ENCODE measurements around the gene ACAP3. TPM values are rescaled to one million over a fixed set of nuclear protein-coding genes. Genes with fewer than 3 reads are reported as not detected.
A peak's percentile ranks its signal among the peaks of the same experiment; 100 is the strongest.

ACAP3 gene
- total and polyA plus RNA-seq, 10 of the 15 experiments (the other 5 are each of a cell fraction or from before 2014, with no cell fraction given) = 0.05 to 34.2 (median 7.1) TPM

DNA sequence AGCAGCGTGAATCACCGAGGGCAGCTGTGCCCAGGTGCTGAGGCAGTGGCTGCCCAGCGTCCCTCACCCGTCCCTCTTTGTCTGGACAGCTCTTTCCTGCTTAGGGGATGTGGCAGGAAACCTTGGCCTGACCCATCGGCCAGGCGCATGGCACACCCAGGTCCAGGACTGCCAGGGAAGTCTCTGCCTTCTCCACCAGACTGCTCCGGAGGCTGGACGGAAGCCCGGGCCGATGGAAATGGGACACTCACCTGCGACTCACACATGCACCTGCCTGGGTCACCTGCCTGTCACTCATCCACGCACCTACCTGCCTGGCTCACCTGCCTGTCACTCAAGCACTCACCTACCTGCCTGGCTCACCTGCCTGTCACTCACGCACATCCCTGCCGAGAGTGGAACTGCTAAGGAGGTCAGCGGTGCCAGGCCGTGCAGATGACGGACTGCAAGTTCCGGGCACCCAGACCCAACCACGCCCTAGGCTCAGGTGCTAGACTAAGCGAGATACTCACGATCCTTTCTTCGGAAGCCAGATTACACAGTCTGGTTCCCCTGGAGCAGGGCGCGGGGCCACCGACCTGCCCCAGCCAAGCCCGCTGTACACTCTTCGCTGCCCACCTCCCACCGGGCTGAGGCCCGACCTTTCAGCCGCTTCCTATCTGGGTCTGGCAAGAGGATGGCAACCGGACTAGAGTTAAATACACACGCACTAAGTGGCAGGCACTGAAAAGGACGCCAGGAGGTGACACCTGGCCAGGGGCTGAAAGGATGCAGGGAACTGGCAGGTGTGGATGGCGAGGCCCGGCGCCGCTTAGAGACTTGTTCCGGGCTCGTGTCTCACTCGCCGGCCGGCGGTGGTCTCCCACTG is 35.2 kb downstream of the ACAP3 start:
- H4K20me1 ChIP-seq (ENCODE audit: control insufficient read depth, insufficient read depth) = peaks cover 4% of the 10 kb centered on the region; the same call in 1 of the 2 replicates
- H3K4me3 ChIP-seq = peak overlapping the region; percentile 78
- ChIA-PET POLR2A (interaction anchor here (0.6 to 1.4 kb wide), 5 partner anchors 17 to 306 kb away, joined by 3 to 5 read pairs (median 4); no protein-coding TSS in a partner anchor), CTCF (interaction anchor here (0.6 to 0.7 kb wide), 2 partner anchors 150 to 151 kb away, joined by 3 read pairs; no protein-coding TSS in a partner anchor), SMC1A (ENCODE audit: uncharacterized antibody, unreplicated experiment) (interaction anchor here (1.2 kb wide), 1 partner anchor 18 kb away, joined by 5 read pairs; no protein-coding TSS in a partner anchor), RAD21 (ENCODE audit: unreplicated experiment) (interaction anchor here (1.6 kb wide), 1 partner anchor 150 kb away, joined by 6 read pairs; no protein-coding TSS in a partner anchor)
- H3K79me2 ChIP-seq (ENCODE audit: control insufficient read depth, insufficient read depth, low read length) = peaks cover 44% of the 10 kb centered on the region
- H3K36me3 ChIP-seq (ENCODE audit: control insufficient read depth in 2 of 2, insufficient read depth in 2 of 2, low read length in 1 of 2) = peaks cover 5 to 6% of the 10 kb centered on the region in 2 experiments; a peak in 3 of 4 replicates
- WGBS (ENCODE audit: insufficient coverage, insufficient replicate concordance, low lambda C conversion rate, missing lambda C conversion rate) = 16% methylated on average over 43 of the region's 43 CpGs
- no peaks in the 10 kb centered on the region for H3K9me3 ChIP-seq (replicated peaks; ENCODE audit: control insufficient read depth, insufficient read depth, low read length)
- in situ Hi-C loops (cut with MboI) = no loop called here
- FAIRE-seq (no peak), ATAC-seq (no peak; the same call in 2 of the 3 replicates), DNase-seq (ENCODE audit: low read depth, low spot score) (no peak)
- peak overlapping the region; percentile 92 for H3K9ac ChIP-seq (ENCODE audit: control insufficient read depth, insufficient read depth, low read length)
- no TSS peak for BruUV-seq (replicated peaks)
- H3K27ac ChIP-seq (ENCODE audit: control insufficient read depth, insufficient read depth) = peak overlapping the region; percentile 78
- intact Hi-C loops (cut with micrococcal nuclease; ENCODE audit: unreplicated experiment) = no loop called here
- peak overlapping the region; percentile 100 for H3K4me2 ChIP-seq (ENCODE audit: control insufficient read depth, insufficient read depth)
- no peaks in the 10 kb centered on the region for H3K27me3 ChIP-seq (replicated peaks in 1 of 2; ENCODE audit: control insufficient read depth in 2 of 2, insufficient read depth in 2 of 2, low read length in 1 of 2)
- TF ChIP-seq, protein P1, sequence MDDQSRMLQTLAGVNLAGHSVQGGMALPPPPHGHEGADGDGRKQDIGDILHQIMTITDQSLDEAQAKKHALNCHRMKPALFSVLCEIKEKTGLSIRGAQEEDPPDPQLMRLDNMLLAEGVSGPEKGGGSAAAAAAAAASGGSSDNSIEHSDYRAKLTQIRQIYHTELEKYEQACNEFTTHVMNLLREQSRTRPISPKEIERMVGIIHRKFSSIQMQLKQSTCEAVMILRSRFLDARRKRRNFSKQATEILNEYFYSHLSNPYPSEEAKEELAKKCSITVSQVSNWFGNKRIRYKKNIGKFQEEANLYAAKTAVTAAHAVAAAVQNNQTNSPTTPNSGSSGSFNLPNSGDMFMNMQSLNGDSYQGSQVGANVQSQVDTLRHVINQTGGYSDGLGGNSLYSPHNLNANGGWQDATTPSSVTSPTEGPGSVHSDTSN (IDR thresholded peaks at IDR 0.05; ENCODE audit: insufficient replicate concordance, low read depth, low read length) = peak; percentile 54
- TF ChIP-seq POLR2A (IDR thresholded peaks at IDR 0.05; ENCODE audit: low read depth, low read length) (peak; percentile 74), PAX8 (IDR thresholded peaks at IDR 0.05) (no peak), POLR2AphosphoS5 (IDR thresholded peaks at IDR 0.05; ENCODE audit: low read length) (no peak), SIN3A (IDR thresholded peaks at IDR 0.05; ENCODE audit: low read depth, low read length) (no peak)
- TF ChIP-seq, protein P2, sequence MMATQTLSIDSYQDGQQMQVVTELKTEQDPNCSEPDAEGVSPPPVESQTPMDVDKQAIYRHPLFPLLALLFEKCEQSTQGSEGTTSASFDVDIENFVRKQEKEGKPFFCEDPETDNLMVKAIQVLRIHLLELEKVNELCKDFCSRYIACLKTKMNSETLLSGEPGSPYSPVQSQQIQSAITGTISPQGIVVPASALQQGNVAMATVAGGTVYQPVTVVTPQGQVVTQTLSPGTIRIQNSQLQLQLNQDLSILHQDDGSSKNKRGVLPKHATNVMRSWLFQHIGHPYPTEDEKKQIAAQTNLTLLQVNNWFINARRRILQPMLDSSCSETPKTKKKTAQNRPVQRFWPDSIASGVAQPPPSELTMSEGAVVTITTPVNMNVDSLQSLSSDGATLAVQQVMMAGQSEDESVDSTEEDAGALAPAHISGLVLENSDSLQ (IDR thresholded peaks at IDR 0.05) = peak; percentile 81
- TF ChIP-seq, protein P3, sequence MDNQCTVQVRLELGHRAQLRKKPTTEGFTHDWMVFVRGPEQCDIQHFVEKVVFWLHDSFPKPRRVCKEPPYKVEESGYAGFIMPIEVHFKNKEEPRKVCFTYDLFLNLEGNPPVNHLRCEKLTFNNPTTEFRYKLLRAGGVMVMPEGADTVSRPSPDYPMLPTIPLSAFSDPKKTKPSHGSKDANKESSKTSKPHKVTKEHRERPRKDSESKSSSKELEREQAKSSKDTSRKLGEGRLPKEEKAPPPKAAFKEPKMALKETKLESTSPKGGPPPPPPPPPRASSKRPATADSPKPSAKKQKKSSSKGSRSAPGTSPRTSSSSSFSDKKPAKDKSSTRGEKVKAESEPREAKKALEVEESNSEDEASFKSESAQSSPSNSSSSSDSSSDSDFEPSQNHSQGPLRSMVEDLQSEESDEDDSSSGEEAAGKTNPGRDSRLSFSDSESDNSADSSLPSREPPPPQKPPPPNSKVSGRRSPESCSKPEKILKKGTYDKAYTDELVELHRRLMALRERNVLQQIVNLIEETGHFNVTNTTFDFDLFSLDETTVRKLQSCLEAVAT (IDR thresholded peaks at IDR 0.05) = peak; percentile 63; the same call in 1 of the 2 replicates
- no peak overlapping the region for H2AFZ ChIP-seq (ENCODE audit: control insufficient read depth, low read depth, low read length)
- H3K4me1 ChIP-seq (ENCODE audit: control insufficient read depth, insufficient read depth, low read length) = peaks cover 18% of the 10 kb centered on the region
